Measurements from ENCODE around the gene RBM38. TPM values are rescaled to one million over a fixed set of nuclear protein-coding genes. Genes with fewer than 3 reads are reported as not detected.

Gene RBM38
- total and polyA plus RNA-seq, 5 donors = 82.6 to 182 (median 95.7) TPM

- H3K27ac ChIP-seq (ENCODE audit: low read length) = peak overlapping the region; percentile 8
- 41% methylated on average over 27 of the region's 27 CpGs for WGBS
- H3K4me3 ChIP-seq (ENCODE audit: low read length) = no peak overlapping the region
- DNase-seq (peak in 2 of 3 donors; percentile 79 to 80), ATAC-seq (peak in 1 of 2 donors; percentile 2)
- H3K27me3 ChIP-seq (ENCODE audit: control insufficient read depth, insufficient read depth) = no peaks in the 10 kb centered on the region
- intact Hi-C loops (cut with DNase I) = no loop called here
- peaks cover 13% of the 10 kb centered on the region for H3K4me1 ChIP-seq (ENCODE audit: control insufficient read depth, insufficient read depth, low read length)
- no peaks in the 10 kb centered on the region for H3K9me3 ChIP-seq (ENCODE audit: control insufficient read depth, low read length)
These were observed 7.1 kb downstream of the RBM38 start for GRCh38 chr20:57398231-57398821.

- DNase-seq = peak in 2 of 3 donors; percentile 46 to 52
- intact Hi-C loops (cut with DNase I) = no loop called here
- Histone ChIP-seq H3K4me3 (ENCODE audit: low read length) (no peak overlapping the region), H3K27me3 (ENCODE audit: control insufficient read depth, insufficient read depth) (no peaks in the 10 kb centered on the region), H3K27ac (ENCODE audit: low read length) (peak overlapping the region; percentile 8), H3K4me1 (ENCODE audit: control insufficient read depth, insufficient read depth, low read length) (peaks cover 13% of the 10 kb centered on the region), H3K9me3 (ENCODE audit: control insufficient read depth, low read length) (no peaks in the 10 kb centered on the region)
- no peak for ATAC-seq
- WGBS = 55% methylated on average over 13 of the region's 13 CpGs
These were observed 7.8 kb downstream of the RBM38 start for GRCh38 chr20:57398901-57399535.

- intact Hi-C loops (cut with DNase I) = no loop called here
- DNase-seq (peak in 2 of 3 donors; percentile 72 to 75), ATAC-seq (peak; percentile 5 to 11)
- Histone ChIP-seq H3K9me3 (ENCODE audit: control insufficient read depth, low read length) (no peaks in the 10 kb centered on the region), H3K4me1 (ENCODE audit: control insufficient read depth, insufficient read depth, low read length) (peaks cover 13% of the 10 kb centered on the region), H3K4me3 (ENCODE audit: low read length) (no peak overlapping the region), H3K27me3 (ENCODE audit: control insufficient read depth, insufficient read depth) (no peaks in the 10 kb centered on the region), H3K27ac (ENCODE audit: low read length) (peak overlapping the region; percentile 8)
- WGBS = 43% methylated on average over 21 of the region's 21 CpGs
These were observed 8.5 kb downstream of the RBM38 start for GRCh38 chr20:57399587-57400155.

GRCh38 chr20:57400231-57400701 lies 9.1 kb downstream of the RBM38 start:
- H3K27me3 ChIP-seq (ENCODE audit: control insufficient read depth, insufficient read depth) = no peaks in the 10 kb centered on the region
- H3K4me1 ChIP-seq (ENCODE audit: control insufficient read depth, insufficient read depth, low read length) = peaks cover 13% of the 10 kb centered on the region
- H3K4me3 ChIP-seq (ENCODE audit: low read length) = no peak overlapping the region
- 63% methylated on average over 11 of the region's 11 CpGs for WGBS
- intact Hi-C loops (cut with DNase I) = no loop called here
- H3K27ac ChIP-seq (ENCODE audit: low read length) = peak overlapping the region; percentile 5
- DNase-seq = peak in 1 of 3 donors; percentile 41
- ATAC-seq = no peak
- no peaks in the 10 kb centered on the region for H3K9me3 ChIP-seq (ENCODE audit: control insufficient read depth, low read length)

- DNase-seq (peak in 2 of 3 donors; percentile 46 to 54), ATAC-seq (no peak)
- no peak overlapping the region for H3K4me3 ChIP-seq (ENCODE audit: low read length)
- H3K4me1 ChIP-seq (ENCODE audit: control insufficient read depth, insufficient read depth, low read length) = peaks cover 13% of the 10 kb centered on the region
- no peaks in the 10 kb centered on the region for H3K9me3 ChIP-seq (ENCODE audit: control insufficient read depth, low read length)
- H3K27me3 ChIP-seq (ENCODE audit: control insufficient read depth, insufficient read depth) = no peaks in the 10 kb centered on the region
- intact Hi-C loops (cut with DNase I) = no loop called here
- no peak overlapping the region for H3K27ac ChIP-seq (ENCODE audit: low read length)
- 75% methylated on average over 21 of the region's 21 CpGs for WGBS
These were observed 9.8 kb downstream of the RBM38 start for GRCh38 chr20:57400821-57401564.

- intact Hi-C loops (cut with DNase I) = no loop called here
- Histone ChIP-seq H3K4me3 (ENCODE audit: low read length) (no peak overlapping the region), H3K27ac (ENCODE audit: low read length) (no peak overlapping the region), H3K4me1 (ENCODE audit: control insufficient read depth, insufficient read depth, low read length) (peaks cover 10% of the 10 kb centered on the region), H3K9me3 (ENCODE audit: control insufficient read depth, low read length) (no peaks in the 10 kb centered on the region), H3K27me3 (ENCODE audit: control insufficient read depth, insufficient read depth) (no peaks in the 10 kb centered on the region)
- WGBS = 93% methylated on average over 7 of the region's 7 CpGs
- peak in 1 of 3 donors; percentile 30 for DNase-seq
- ATAC-seq = no peak
These were observed 10.3 kb downstream of the RBM38 start for GRCh38 chr20:57401565-57401918.

GRCh38 chr20:57402206-57403125 lies 11.3 kb downstream of the RBM38 start:
- no peak for ATAC-seq
- DNase-seq = peak in 2 of 3 donors; percentile 45 to 46
- Histone ChIP-seq H3K9me3 (ENCODE audit: control insufficient read depth, low read length) (no peaks in the 10 kb centered on the region), H3K27ac (ENCODE audit: low read length) (no peak overlapping the region), H3K4me3 (ENCODE audit: low read length) (no peak overlapping the region), H3K4me1 (ENCODE audit: control insufficient read depth, insufficient read depth, low read length) (peaks cover 10% of the 10 kb centered on the region), H3K27me3 (ENCODE audit: control insufficient read depth, insufficient read depth) (no peaks in the 10 kb centered on the region)
- WGBS = 91% methylated on average over 32 of the region's 32 CpGs
- intact Hi-C loops (cut with DNase I) = no loop called here

- Histone ChIP-seq H3K27me3 (ENCODE audit: control insufficient read depth, insufficient read depth) (no peaks in the 10 kb centered on the region), H3K9me3 (ENCODE audit: control insufficient read depth, low read length) (no peaks in the 10 kb centered on the region), H3K4me3 (ENCODE audit: low read length) (no peak overlapping the region), H3K4me1 (ENCODE audit: control insufficient read depth, insufficient read depth, low read length) (peaks cover 9% of the 10 kb centered on the region), H3K27ac (ENCODE audit: low read length) (no peak overlapping the region)
- no peak for ATAC-seq
- WGBS = 86% methylated on average over 10 of the region's 10 CpGs
- DNase-seq = peak in 2 of 3 donors; percentile 21 to 27
- intact Hi-C loops (cut with DNase I) = no loop called here
These were observed 12.0 kb downstream of the RBM38 start for GRCh38 chr20:57403216-57403615.

GRCh38 chr20:57404006-57404405 lies 12.8 kb downstream of the RBM38 start:
- ATAC-seq = no peak
- no peak overlapping the region for H3K27ac ChIP-seq (ENCODE audit: low read length)
- DNase-seq = peak in 2 of 3 donors; percentile 35 to 38
- intact Hi-C loops (cut with DNase I) = no loop called here
- no peaks in the 10 kb centered on the region for H3K27me3 ChIP-seq (ENCODE audit: control insufficient read depth, insufficient read depth)
- no peak overlapping the region for H3K4me3 ChIP-seq (ENCODE audit: low read length)
- WGBS = 81% methylated on average over 11 of the region's 11 CpGs
- no peaks in the 10 kb centered on the region for H3K9me3 ChIP-seq (ENCODE audit: control insufficient read depth, low read length)
- H3K4me1 ChIP-seq (ENCODE audit: control insufficient read depth, insufficient read depth, low read length) = peaks cover 9% of the 10 kb centered on the region

GRCh38 chr20:57404419-57405072 lies 13.3 kb downstream of the RBM38 start:
- intact Hi-C loops (cut with DNase I) = no loop called here
- H3K4me1 ChIP-seq (ENCODE audit: control insufficient read depth, insufficient read depth, low read length) = peaks cover 4% of the 10 kb centered on the region
- no peaks in the 10 kb centered on the region for H3K9me3 ChIP-seq (ENCODE audit: control insufficient read depth, low read length)
- WGBS = 88% methylated on average over 22 of the region's 22 CpGs
- ATAC-seq (no peak), DNase-seq (peak in 2 of 3 donors; percentile 39 to 60)
- no peak overlapping the region for H3K4me3 ChIP-seq (ENCODE audit: low read length)
- H3K27ac ChIP-seq (ENCODE audit: low read length) = no peak overlapping the region
- no peaks in the 10 kb centered on the region for H3K27me3 ChIP-seq (ENCODE audit: control insufficient read depth, insufficient read depth)

All from right cardiac atrium (tissue), 5 donors.